ENCODE data around the gene CCDC3.

Gene CCDC3

GRCh38 chr10:12919574-12919973, 81.9 kb downstream of the CCDC3 start:
- no peak for DNase-seq

- no peak for DNase-seq
Observed at GRCh38 chr10:12916587-12916986, 84.9 kb downstream of the CCDC3 start.

- DNase-seq = no peak
Observed at GRCh38 chr10:12915637-12916168, 85.8 kb downstream of the CCDC3 start.

- no peak for DNase-seq
Observed at GRCh38 chr10:12914111-12914510, 87.4 kb downstream of the CCDC3 start.

GRCh38 chr10:12911795-12912194, 89.7 kb downstream of the CCDC3 start:
- no peak for DNase-seq

GRCh38 chr10:12910835-12911234, 90.7 kb downstream of the CCDC3 start:
- no peak for DNase-seq

- DNase-seq = no peak
Observed at GRCh38 chr10:12909836-12910185, 91.7 kb downstream of the CCDC3 start.

- no peak for DNase-seq
Observed at GRCh38 chr10:12909182-12909835, 92.2 kb downstream of the CCDC3 start.

GRCh38 chr10:12908773-12909172, 92.7 kb downstream of the CCDC3 start:
- no peak for DNase-seq

- peak; percentile 1 for DNase-seq
Observed at GRCh38 chr10:12907656-12908055, 93.9 kb downstream of the CCDC3 start.

GRCh38 chr10:12906051-12906541, 95.4 kb downstream of the CCDC3 start:
- no peak for DNase-seq

- no peak for DNase-seq
Observed at GRCh38 chr10:12905067-12905466, 96.4 kb downstream of the CCDC3 start.

GRCh38 chr10:12902851-12903358, 98.6 kb downstream of the CCDC3 start:
- DNase-seq = no peak

GRCh38 chr10:12902135-12902572, 99.4 kb downstream of the CCDC3 start:
- DNase-seq = peak; percentile 63

GRCh38 chr10:12899546-12899945, 102.0 kb downstream of the CCDC3 start:
- DNase-seq = no peak

GRCh38 chr10:12898271-12898670, 103.2 kb downstream of the CCDC3 start:
- no peak for DNase-seq

GRCh38 chr10:12897278-12897677, 104.2 kb downstream of the CCDC3 start:
- no peak for DNase-seq

GRCh38 chr10:12896251-12896650, 105.3 kb downstream of the CCDC3 start:
- no peak for DNase-seq

- no peak for DNase-seq
Observed at GRCh38 chr10:12892924-12893323, 108.6 kb downstream of the CCDC3 start.

- DNase-seq = no peak
Observed at GRCh38 chr10:12890958-12891357, 110.6 kb downstream of the CCDC3 start.

- no peak for DNase-seq
Observed at GRCh38 chr10:12888470-12888869, 113.0 kb downstream of the CCDC3 start.

GRCh38 chr10:12887780-12888179, 113.7 kb downstream of the CCDC3 start:
- no peak for DNase-seq

- no peak for DNase-seq
Observed at GRCh38 chr10:12884851-12885250, 116.7 kb downstream of the CCDC3 start.

GRCh38 chr10:12880423-12880822, 121.1 kb downstream of the CCDC3 start:
- no peak for DNase-seq

GRCh38 chr10:12877150-12877549, 124.4 kb downstream of the CCDC3 start:
- peak; percentile 7 for DNase-seq
